Measurements from ENCODE around the gene KIF6.
A peak's percentile ranks its signal among the peaks of the same experiment; 100 is the strongest.

Gene KIF6

DNA sequence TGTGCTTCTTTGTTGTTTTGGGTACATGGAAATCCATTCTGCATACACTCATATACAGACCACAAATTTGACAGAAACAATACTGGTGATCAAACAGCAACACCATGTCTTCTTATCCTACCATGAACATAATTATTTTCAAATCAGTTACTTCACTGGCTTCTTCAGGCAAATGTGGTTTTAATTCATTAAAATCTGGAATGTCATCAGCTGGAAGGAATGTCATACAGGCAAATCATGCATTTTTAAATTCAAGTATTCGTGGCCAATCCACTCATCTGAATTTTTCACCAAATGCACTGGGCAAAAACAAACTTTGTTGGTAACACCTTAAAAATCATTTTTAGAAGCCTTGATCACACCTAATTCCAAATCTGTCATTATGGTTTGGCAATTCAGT is 59.3 kb downstream of the KIF6 start:
- H3K79me2 ChIP-seq (ENCODE audit: insufficient read depth, low read length) = no peaks in the 10 kb centered on the region
- H3K9me3 ChIP-seq (ENCODE audit: insufficient read depth, low read depth, low read length) = no peaks in the 10 kb centered on the region
- H3K4me2 ChIP-seq (ENCODE audit: low read depth, low read length, poor library complexity, severe bottlenecking) = no peak overlapping the region
- H3K9me2 ChIP-seq (replicated peaks; ENCODE audit: low read depth, low read length) = no peaks in the 10 kb centered on the region
- no peaks in the 10 kb centered on the region for H3K36me3 ChIP-seq (ENCODE audit: insufficient read depth, low read length)
- no peaks in the 10 kb centered on the region for H3K27me3 ChIP-seq (ENCODE audit: insufficient read depth, low read length, poor library complexity, severe bottlenecking)
- no peak overlapping the region for H3K9ac ChIP-seq (ENCODE audit: low read depth, low read length, poor library complexity, severe bottlenecking)
- no peaks in the 10 kb centered on the region for H4K20me1 ChIP-seq (ENCODE audit: insufficient read depth, low read length, poor library complexity, severe bottlenecking)
- no peak overlapping the region for H3K4me3 ChIP-seq (ENCODE audit: low read length, poor library complexity, severe bottlenecking)
- H3K4me1 ChIP-seq (ENCODE audit: insufficient read depth, low read length, poor library complexity, severe bottlenecking) = no peaks in the 10 kb centered on the region
- no peak for TF ChIP-seq EZH2phosphoT487 (IDR thresholded peaks at IDR 0.05; ENCODE audit: borderline replicate concordance)
- TF ChIP-seq, protein P1, sequence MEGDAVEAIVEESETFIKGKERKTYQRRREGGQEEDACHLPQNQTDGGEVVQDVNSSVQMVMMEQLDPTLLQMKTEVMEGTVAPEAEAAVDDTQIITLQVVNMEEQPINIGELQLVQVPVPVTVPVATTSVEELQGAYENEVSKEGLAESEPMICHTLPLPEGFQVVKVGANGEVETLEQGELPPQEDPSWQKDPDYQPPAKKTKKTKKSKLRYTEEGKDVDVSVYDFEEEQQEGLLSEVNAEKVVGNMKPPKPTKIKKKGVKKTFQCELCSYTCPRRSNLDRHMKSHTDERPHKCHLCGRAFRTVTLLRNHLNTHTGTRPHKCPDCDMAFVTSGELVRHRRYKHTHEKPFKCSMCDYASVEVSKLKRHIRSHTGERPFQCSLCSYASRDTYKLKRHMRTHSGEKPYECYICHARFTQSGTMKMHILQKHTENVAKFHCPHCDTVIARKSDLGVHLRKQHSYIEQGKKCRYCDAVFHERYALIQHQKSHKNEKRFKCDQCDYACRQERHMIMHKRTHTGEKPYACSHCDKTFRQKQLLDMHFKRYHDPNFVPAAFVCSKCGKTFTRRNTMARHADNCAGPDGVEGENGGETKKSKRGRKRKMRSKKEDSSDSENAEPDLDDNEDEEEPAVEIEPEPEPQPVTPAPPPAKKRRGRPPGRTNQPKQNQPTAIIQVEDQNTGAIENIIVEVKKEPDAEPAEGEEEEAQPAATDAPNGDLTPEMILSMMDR (conservative IDR thresholded peaks at IDR 0.05; ENCODE audit: low read length) = no peak
- no peaks in the 10 kb centered on the region for H3F3A ChIP-seq (ENCODE audit: low read depth)
- no peak overlapping the region for H2AFZ ChIP-seq (ENCODE audit: low read length)

- no peaks in the 10 kb centered on the region for H3K79me2 ChIP-seq (ENCODE audit: insufficient read depth, low read length)
- TF ChIP-seq, protein P1 (conservative IDR thresholded peaks at IDR 0.05; ENCODE audit: low read length) = peak; percentile 33
- no peak for TF ChIP-seq EZH2phosphoT487 (IDR thresholded peaks at IDR 0.05; ENCODE audit: borderline replicate concordance)
- H3F3A ChIP-seq (ENCODE audit: low read depth) = no peaks in the 10 kb centered on the region
- no peak overlapping the region for H2AFZ ChIP-seq (ENCODE audit: low read length)
- no peak overlapping the region for H3K9ac ChIP-seq (ENCODE audit: low read depth, low read length, poor library complexity, severe bottlenecking)
- H3K9me2 ChIP-seq (replicated peaks; ENCODE audit: low read depth, low read length) = no peaks in the 10 kb centered on the region
- no peak overlapping the region for H3K4me3 ChIP-seq (ENCODE audit: low read length, poor library complexity, severe bottlenecking)
- H3K4me1 ChIP-seq (ENCODE audit: insufficient read depth, low read length, poor library complexity, severe bottlenecking) = no peaks in the 10 kb centered on the region
- H3K9me3 ChIP-seq (ENCODE audit: insufficient read depth, low read depth, low read length) = no peaks in the 10 kb centered on the region
- no peak overlapping the region for H3K4me2 ChIP-seq (ENCODE audit: low read depth, low read length, poor library complexity, severe bottlenecking)
- H3K27me3 ChIP-seq (ENCODE audit: insufficient read depth, low read length, poor library complexity, severe bottlenecking) = no peaks in the 10 kb centered on the region
- no peaks in the 10 kb centered on the region for H4K20me1 ChIP-seq (ENCODE audit: insufficient read depth, low read length, poor library complexity, severe bottlenecking)
- no peaks in the 10 kb centered on the region for H3K36me3 ChIP-seq (ENCODE audit: insufficient read depth, low read length)
Observed at GRCh38 chr6:39664173-39664572, 61.0 kb downstream of the KIF6 start.

- Histone ChIP-seq H3K9me2 (replicated peaks; ENCODE audit: low read depth, low read length) (no peaks in the 10 kb centered on the region), H3K4me1 (ENCODE audit: insufficient read depth, low read length, poor library complexity, severe bottlenecking) (no peaks in the 10 kb centered on the region), H3K27me3 (ENCODE audit: insufficient read depth, low read length, poor library complexity, severe bottlenecking) (no peaks in the 10 kb centered on the region), H3K9me3 (ENCODE audit: insufficient read depth, low read depth, low read length) (no peaks in the 10 kb centered on the region), H3K4me3 (ENCODE audit: low read length, poor library complexity, severe bottlenecking) (no peak overlapping the region), H2AFZ (ENCODE audit: low read length) (no peak overlapping the region), H3K9ac (ENCODE audit: low read depth, low read length, poor library complexity, severe bottlenecking) (no peak overlapping the region), H3K36me3 (ENCODE audit: insufficient read depth, low read length) (no peaks in the 10 kb centered on the region), H4K20me1 (ENCODE audit: insufficient read depth, low read length, poor library complexity, severe bottlenecking) (no peaks in the 10 kb centered on the region), H3K79me2 (ENCODE audit: insufficient read depth, low read length) (no peaks in the 10 kb centered on the region), H3F3A (ENCODE audit: low read depth) (no peaks in the 10 kb centered on the region), H3K4me2 (ENCODE audit: low read depth, low read length, poor library complexity, severe bottlenecking) (no peak overlapping the region)
- TF ChIP-seq, protein P1 (conservative IDR thresholded peaks at IDR 0.05; ENCODE audit: low read length) = no peak
- TF ChIP-seq EZH2phosphoT487 (IDR thresholded peaks at IDR 0.05; ENCODE audit: borderline replicate concordance) = no peak
Observed at GRCh38 chr6:39657355-39658135, 67.7 kb downstream of the KIF6 start.

All from Loucy (cell line).